CD4-positive, alpha-beta T cell (primary cell): ENCODE measurements around the gene C3orf20. TPM values are rescaled to one million over a fixed set of nuclear protein-coding genes. Genes with fewer than 3 reads are reported as not detected.

Experiments used
- ATAC-seq: fragments of 200-7000 bp; cut with Tn5 transposase; one replicate; pipeline ENCODE4 v1.10.0; 2022; ENCODE audit warnings: mild to moderate bottlenecking; ENCODE audit not compliant: poor library complexity
- CTCF ChIA-PET: fragments of 350-600 bp; sonication (Branson Sonifier 250); formaldehyde crosslinking; loops from one replicate; lab custom pipeline; 2021; ENCODE audit warnings: antibody characterized with exemption, inconsistent platforms; lab: Charles Lee
- POLR2A ChIA-PET: fragments of 350-600 bp; sonication (Branson Sonifier 250); formaldehyde crosslinking; loops from one replicate; lab custom pipeline; 2021; ENCODE audit warnings: antibody characterized with exemption, inconsistent platforms; lab: Charles Lee
- DNase-seq, 14 experiments: peaks; one replicate each; pipeline ENCODE4 v3.0.0-alpha.2; 2013 to 2020; ENCODE audit warnings: mixed read lengths in 2 of 14
- H3K27ac ChIP-seq, 2 donors: one replicate each; pipeline versions ENCODE4 v1.5.1 to v1.7.0; 2013; ENCODE audit warnings: low read length in 2 of 2, low read depth in 1 of 2, mild to moderate bottlenecking in 1 of 2
- H3K27me3 ChIP-seq, 2 experiments: 1 replicate in 1 of 2; 2 replicates in 1 of 2; pipeline versions ENCODE4 v1.6.1 to v1.7.0; 2013; ENCODE audit warnings: low read length in 2 of 2, control low read depth in 1 of 2, mild to moderate bottlenecking in 1 of 2, moderate library complexity in 1 of 2; ENCODE audit not compliant: insufficient read depth in 2 of 2, control insufficient read depth in 1 of 2
- H3K36me3 ChIP-seq: one replicate; pipeline ENCODE4 v1.6.1; 2013; ENCODE audit warnings: low read length, control low read depth; ENCODE audit not compliant: insufficient read depth
- H3K4me1 ChIP-seq: one replicate; pipeline ENCODE4 v1.6.1; 2013; ENCODE audit warnings: low read length, control low read depth; ENCODE audit not compliant: insufficient read depth
- H3K4me3 ChIP-seq: one replicate; pipeline ENCODE4 v1.5.1; 2013; ENCODE audit warnings: mild to moderate bottlenecking, low read length, moderate library complexity
- H3K9me3 ChIP-seq, 2 experiments: 1 replicate in 1 of 2; 2 replicates in 1 of 2; pipeline versions ENCODE4 v1.6.1 to v1.7.0; 2013; ENCODE audit warnings: low read length in 2 of 2, mild to moderate bottlenecking in 2 of 2, control low read depth in 1 of 2, moderate library complexity in 1 of 2; ENCODE audit not compliant: control insufficient read depth in 1 of 2, insufficient read depth in 1 of 2
- H3K27ac Mint-ChIP-seq: one replicate; pipeline ENCODE4 v1.8.0; 2020; ENCODE audit warnings: mixed read lengths
- H3K27me3 Mint-ChIP-seq: one replicate; pipeline ENCODE4 v1.8.0; 2021; ENCODE audit warnings: mixed read lengths
- H3K36me3 Mint-ChIP-seq: one replicate; pipeline ENCODE4 v1.8.0; 2021; ENCODE audit warnings: low read depth, mixed read lengths
- H3K4me1 Mint-ChIP-seq: one replicate; pipeline ENCODE4 v1.8.0; 2021; ENCODE audit warnings: low read depth, mixed read lengths
- H3K4me3 Mint-ChIP-seq: one replicate; pipeline ENCODE4 v1.8.0; 2020; ENCODE audit warnings: mild to moderate bottlenecking, mixed read lengths
- H3K9me3 Mint-ChIP-seq: one replicate; pipeline ENCODE4 v1.8.0; 2020; ENCODE audit warnings: mixed read lengths
- CTCF ChIP-seq: fragments of 200-600 bp; IDR thresholded peaks from one replicate; pipeline ENCODE4 v1.8.0; 2022; ENCODE audit warnings: antibody characterized with exemption, mild to moderate bottlenecking
- intact Hi-C, 2 experiments: fragments of 100-400 bp; cut with DNase I in 1 of 2; cut with micrococcal nuclease in 1 of 2; formaldehyde crosslinking; loops; one replicate each; pipeline versions ENCODE4 v1.15.1 to v1.9.0; 2023 to 2025; cut with DNase I, micrococcal nuclease
- total RNA-seq, 174 experiments: library from RNA in 2 of 174; stranded (reverse) in 2 of 174; gene quantifications; one replicate each; pipeline ENCODE4 v1.2.3 and lab custom pipeline; 2021 to 2026

C3orf20 gene
- total RNA-seq, 2 experiments from 2014 or later: 0.14 TPM; not detected in 1

GRCh38 chr3:14664170-14664569 is 10.8 kb upstream of the C3orf20 start:
- Mint-ChIP-seq H3K27me3 (no peaks in the 10 kb centered on the region), H3K4me3 (no peak overlapping the region), H3K36me3 (peaks cover 94% of the 10 kb centered on the region), H3K4me1 (peaks cover 5% of the 10 kb centered on the region), H3K27ac (no peak overlapping the region), H3K9me3 (no peaks in the 10 kb centered on the region)
- ChIA-PET POLR2A (interaction anchor here (1.8 kb wide), 1 partner anchor 13 kb away, joined by 7 read pairs; the partner anchor contains the start of gene CCDC174), CTCF (no interaction called here)
- Histone ChIP-seq H3K4me3 (no peak overlapping the region), H3K27ac (no peak overlapping the region), H3K27me3 (no peaks in the 10 kb centered on the region), H3K9me3 (no peaks in the 10 kb centered on the region), H3K4me1 (no peaks in the 10 kb centered on the region), H3K36me3 (peaks cover 98% of the 10 kb centered on the region)
- no peak for ATAC-seq
- intact Hi-C loops: loop anchor here in 1 of 2 experiments (10.0 kb wide), 1 partner anchor 771 kb away; no protein-coding TSS in a partner anchor
- DNase-seq: no peak
- no peak for TF ChIP-seq CTCF

- H3K4me1 Mint-ChIP-seq: no peaks in the 10 kb centered on the region
- ChIA-PET CTCF (interaction anchor here (0.7 kb wide), 2 partner anchors 436 to 944 kb away, joined by 4 read pairs; no protein-coding TSS in a partner anchor), POLR2A (interaction anchor here (2.8 kb wide), 1 partner anchor 21 kb away, joined by 11 read pairs; the partner anchor contains the start of gene CCDC174)
- Histone ChIP-seq H3K4me1 (no peaks in the 10 kb centered on the region), H3K27me3 (no peaks in the 10 kb centered on the region), H3K36me3 (peaks cover 58% of the 10 kb centered on the region), H3K27ac (no peak overlapping the region), H3K9me3 (no peaks in the 10 kb centered on the region), H3K4me3 (no peak overlapping the region)
- no peaks in the 10 kb centered on the region for H3K9me3 Mint-ChIP-seq
- H3K36me3 Mint-ChIP-seq: peaks cover 63% of the 10 kb centered on the region
- H3K27ac Mint-ChIP-seq: no peak overlapping the region
- H3K4me3 Mint-ChIP-seq: no peak overlapping the region
- TF ChIP-seq CTCF: no peak
- no peak for DNase-seq
- no peaks in the 10 kb centered on the region for H3K27me3 Mint-ChIP-seq
- ATAC-seq: no peak
- intact Hi-C loops: loop anchor here in 1 of 2 experiments (1.0 kb wide), 1 partner anchor 249 kb away; no protein-coding TSS in a partner anchor
These were observed 2.4 kb upstream of the C3orf20 start for GRCh38 chr3:14672588-14672987.

- Mint-ChIP-seq H3K27ac (no peak overlapping the region), H3K4me1 (no peaks in the 10 kb centered on the region), H3K27me3 (no peaks in the 10 kb centered on the region), H3K9me3 (peaks cover 3% of the 10 kb centered on the region), H3K36me3 (peaks cover 20% of the 10 kb centered on the region), H3K4me3 (no peak overlapping the region)
- ChIA-PET CTCF (no interaction called here), POLR2A (interaction anchor here (1.8 kb wide), 1 partner anchor 25 kb away, joined by 6 read pairs; the partner anchor contains the start of gene CCDC174)
- TF ChIP-seq CTCF: no peak
- Histone ChIP-seq H3K36me3 (peaks cover 15% of the 10 kb centered on the region), H3K9me3 (peaks cover 0 to 7% of the 10 kb centered on the region in 2 experiments), H3K4me1 (no peaks in the 10 kb centered on the region), H3K27me3 (no peaks in the 10 kb centered on the region), H3K4me3 (no peak overlapping the region), H3K27ac (no peak overlapping the region)
- intact Hi-C loops: no loop called here
- ATAC-seq (no peak), DNase-seq (no peak)
These were observed 1.9 kb downstream of the C3orf20 start for GRCh38 chr3:14676881-14677280.
